HFF-Myc (cell line): ENCODE data around the gene P3H3.

Experiments used
- DNase-seq: peaks from one replicate; pipeline ENCODE4 v3.0.0-alpha.2; 2011; ENCODE audit warnings: low read depth; ENCODE audit errors: extremely low read depth
- H3K4me3 ChIP-seq: replicated peaks from 2 replicates; pipeline ENCODE4 v1.5.1; 2011; ENCODE audit warnings: low read depth, mild to moderate bottlenecking, control low read depth, low read length
- CTCF ChIP-seq: IDR thresholded peaks from 2 replicates; pipeline ENCODE4 v1.5.1; 2012; ENCODE audit warnings: mild to moderate bottlenecking, low read depth, low read length, control low read depth; ENCODE audit errors: missing control alignments

Gene P3H3

GRCh38 chr12:6817662-6818157 is 10.5 kb upstream of the P3H3 start:
- no peak for DNase-seq
- TF ChIP-seq CTCF = no peak
- H3K4me3 ChIP-seq = no peak overlapping the region

GRCh38 chr12:6818222-6818621 is 10.0 kb upstream of the P3H3 start:
- TF ChIP-seq CTCF = no peak
- no peak overlapping the region for H3K4me3 ChIP-seq
- no peak for DNase-seq

GRCh38 chr12:6818645-6819044 is 9.6 kb upstream of the P3H3 start:
- no peak for DNase-seq
- H3K4me3 ChIP-seq = no peak overlapping the region

GRCh38 chr12:6819106-6820030 is 8.8 kb upstream of the P3H3 start:
- DNase-seq = no peak
- no peak overlapping the region for H3K4me3 ChIP-seq
- TF ChIP-seq CTCF = no peak

More at GRCh38 chr12:6818645-6819044, 9.6 kb upstream of the P3H3 start:
- TF ChIP-seq CTCF = no peak

- TF ChIP-seq CTCF = no peak
- DNase-seq = no peak
- no peak overlapping the region for H3K4me3 ChIP-seq
Measured at GRCh38 chr12:6820166-6820565, 8.0 kb upstream of the P3H3 start.

- peak within 1 kb of the TSS; percentile 43 for H3K4me3 ChIP-seq
- no peak for TF ChIP-seq CTCF
- no peak for DNase-seq
Measured at GRCh38 chr12:6821591-6822425, 6.4 kb upstream of the P3H3 start, which contains the start of gene GPR162. Gene GPR162, plus strand, starts transcription at chr12:6821821. Its CDS starts 2,078 bp downstream, at chr12:6823899.
